ENCODE measurements around the gene TRIM17. TPM values are rescaled to one million over a fixed set of nuclear protein-coding genes. Genes with fewer than 3 reads are reported as not detected.
A peak's percentile ranks its signal among the peaks of the same experiment; 100 is the strongest.

The TRIM17 gene
- total RNA-seq, 1 donor from 2014 or later: 2.9 TPM

- Histone ChIP-seq H3K9me3 (ENCODE audit: low read depth) (no peaks in the 10 kb centered on the region), H3F3A (ENCODE audit: low read depth) (peaks cover 42% of the 10 kb centered on the region), H3K79me2 (ENCODE audit: low read depth) (no peaks in the 10 kb centered on the region), H4K20me1 (ENCODE audit: low read depth) (peaks cover 9% of the 10 kb centered on the region), H3K36me3 (no peaks in the 10 kb centered on the region), H2AFZ (replicated peaks) (no peak overlapping the region), H3K4me2 (no peak overlapping the region), H3K27me3 (peaks cover 87% of the 10 kb centered on the region), H3K4me1 (peaks cover 13% of the 10 kb centered on the region), H3K9ac (no peak overlapping the region), H3K27ac (no peak overlapping the region), H3K4me3 (no peak overlapping the region)
- Mint-ChIP-seq H3K9me3 (peaks cover 1% of the 10 kb centered on the region), H3K4me1 (peaks cover 40% of the 10 kb centered on the region), H3K27ac (no peak overlapping the region), H3K36me3 (no peaks in the 10 kb centered on the region), H3K4me3 (peak overlapping the region; percentile 95), H3K27me3 (ENCODE audit: insufficient read depth, low read depth) (peaks cover 26% of the 10 kb centered on the region)
- TF ChIP-seq EZH2 (IDR thresholded peaks at IDR 0.05) (no peak), EZH2phosphoT487 (IDR thresholded peaks at IDR 0.05) (no peak), CTCF (IDR thresholded peaks at IDR 0.05) (no peak)
- no peak for DNase-seq (ENCODE audit: low spot score)
Measured at GRCh38 chr1:228462560-228462959, 45.9 kb upstream of the TRIM17 start.

- no peak overlapping the region for H3K4me2 ChIP-seq
- peaks cover 45% of the 10 kb centered on the region for H3K4me1 Mint-ChIP-seq
- H3K27ac Mint-ChIP-seq: no peak overlapping the region
- no peaks in the 10 kb centered on the region for H3K36me3 Mint-ChIP-seq
- H2AFZ ChIP-seq (replicated peaks): no peak overlapping the region
- no peaks in the 10 kb centered on the region for H3K36me3 ChIP-seq
- peaks cover 23% of the 10 kb centered on the region for H3K4me1 ChIP-seq
- peaks cover 1% of the 10 kb centered on the region for H3K9me3 Mint-ChIP-seq
- no peak overlapping the region for H3K9ac ChIP-seq
- H3K4me3 ChIP-seq: no peak overlapping the region
- no peaks in the 10 kb centered on the region for H3K9me3 ChIP-seq (ENCODE audit: low read depth)
- peaks cover 69% of the 10 kb centered on the region for H3K27me3 ChIP-seq
- H3K4me3 Mint-ChIP-seq: peak overlapping the region; percentile 78
- TF ChIP-seq EZH2phosphoT487 (IDR thresholded peaks at IDR 0.05) (no peak), CTCF (IDR thresholded peaks at IDR 0.05) (no peak)
- no peak overlapping the region for H3K27ac ChIP-seq
- H3F3A ChIP-seq (ENCODE audit: low read depth): peaks cover 55% of the 10 kb centered on the region
- peaks cover 11% of the 10 kb centered on the region for H3K79me2 ChIP-seq (ENCODE audit: low read depth)
- peaks cover 24% of the 10 kb centered on the region for H3K27me3 Mint-ChIP-seq (ENCODE audit: insufficient read depth, low read depth)
- peaks cover 18% of the 10 kb centered on the region for H4K20me1 ChIP-seq (ENCODE audit: low read depth)
- no peak for DNase-seq (ENCODE audit: low spot score)
Measured at GRCh38 chr1:228460821-228461220, 44.2 kb upstream of the TRIM17 start.

- Histone ChIP-seq H3K9ac (no peak overlapping the region), H3F3A (ENCODE audit: low read depth) (peaks cover 51% of the 10 kb centered on the region), H3K4me1 (peaks cover 22% of the 10 kb centered on the region), H3K27ac (no peak overlapping the region), H3K27me3 (peaks cover 56% of the 10 kb centered on the region), H3K9me3 (ENCODE audit: low read depth) (no peaks in the 10 kb centered on the region), H3K4me3 (peak overlapping the region; percentile 78), H4K20me1 (ENCODE audit: low read depth) (peaks cover 18% of the 10 kb centered on the region), H2AFZ (replicated peaks) (peak overlapping the region; percentile 35), H3K4me2 (peak overlapping the region; percentile 96), H3K36me3 (no peaks in the 10 kb centered on the region), H3K79me2 (ENCODE audit: low read depth) (peaks cover 21% of the 10 kb centered on the region)
- no peak for TF ChIP-seq EZH2 (IDR thresholded peaks at IDR 0.05)
- no peak for TF ChIP-seq EZH2phosphoT487 (IDR thresholded peaks at IDR 0.05)
- TF ChIP-seq CTCF (IDR thresholded peaks at IDR 0.05): peak; percentile 82
- Mint-ChIP-seq H3K36me3 (peaks cover 2% of the 10 kb centered on the region), H3K9me3 (peaks cover 1% of the 10 kb centered on the region), H3K4me3 (peak overlapping the region; percentile 98), H3K27me3 (ENCODE audit: insufficient read depth, low read depth) (peaks cover 23% of the 10 kb centered on the region), H3K4me1 (peaks cover 40% of the 10 kb centered on the region), H3K27ac (peak overlapping the region; percentile 37)
- DNase-seq (ENCODE audit: low spot score): peak; percentile 89
Measured at GRCh38 chr1:228459091-228459993, 42.7 kb upstream of the TRIM17 start.
